GM18520 (cell line): ENCODE results near the gene GJC2.
"Not testable (repeated sequence)": the region's sequence is repeated elsewhere in the genome, so short reads cannot be mapped to it uniquely, and the experiment has no call there.

Experiments
- ATAC-seq: cut with Tn5 transposase; IDR thresholded peaks from one replicate; pipeline ENCODE4 v1.9.1; 2021; ENCODE audit not compliant: unreplicated experiment

GJC2 gene

GRCh38 chr1:228149406-228150119 lies at the start of gene GJC2:
GJC2 (plus strand) TSS chr1:228149930; CDS start chr1:228157759, 7,829 bp downstream.
- ATAC-seq = no peak

DNA sequence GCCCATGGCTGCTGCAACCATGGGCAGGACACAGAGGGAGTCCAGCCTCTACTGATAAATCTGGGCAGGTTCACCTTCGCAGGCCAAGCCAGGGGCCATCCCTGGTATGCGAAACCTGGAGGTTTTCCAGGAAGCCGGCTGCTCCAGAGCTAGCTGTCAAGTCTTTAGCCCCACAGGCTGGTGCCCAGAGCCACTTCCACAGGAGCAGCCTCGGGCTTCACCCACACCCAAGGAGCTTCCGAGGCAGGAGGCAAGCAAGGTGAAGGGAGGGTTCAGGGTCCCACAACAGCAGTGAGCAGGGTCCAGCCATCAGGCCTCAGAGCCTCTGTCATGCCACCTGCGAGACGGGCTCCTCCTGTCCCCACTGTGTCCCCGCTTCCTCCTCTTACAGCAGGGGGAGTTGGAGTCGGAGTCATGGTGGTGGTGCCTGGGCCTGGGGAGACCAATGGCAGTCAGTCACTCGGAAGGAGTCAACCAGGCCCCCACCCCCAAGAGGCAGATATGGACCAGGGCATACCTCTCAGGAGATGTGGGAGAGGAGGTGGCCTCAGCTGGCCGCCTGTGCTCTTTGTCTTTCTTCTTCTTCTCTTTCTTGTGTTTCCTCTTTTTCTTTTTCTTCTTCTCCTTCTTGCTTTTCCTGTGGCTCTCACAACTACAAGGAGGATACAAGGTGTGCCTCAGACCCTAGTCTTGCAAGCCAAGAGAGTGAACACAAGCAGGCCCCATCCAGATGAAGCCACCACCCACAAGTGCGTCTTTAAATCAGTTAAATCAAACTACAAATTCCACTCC lies 48.7 kb upstream of the GJC2 start:
- no peak for ATAC-seq

- no peak for ATAC-seq
Measured at GRCh38 chr1:228101614-228101993, 48.1 kb upstream of the GJC2 start.

DNA sequence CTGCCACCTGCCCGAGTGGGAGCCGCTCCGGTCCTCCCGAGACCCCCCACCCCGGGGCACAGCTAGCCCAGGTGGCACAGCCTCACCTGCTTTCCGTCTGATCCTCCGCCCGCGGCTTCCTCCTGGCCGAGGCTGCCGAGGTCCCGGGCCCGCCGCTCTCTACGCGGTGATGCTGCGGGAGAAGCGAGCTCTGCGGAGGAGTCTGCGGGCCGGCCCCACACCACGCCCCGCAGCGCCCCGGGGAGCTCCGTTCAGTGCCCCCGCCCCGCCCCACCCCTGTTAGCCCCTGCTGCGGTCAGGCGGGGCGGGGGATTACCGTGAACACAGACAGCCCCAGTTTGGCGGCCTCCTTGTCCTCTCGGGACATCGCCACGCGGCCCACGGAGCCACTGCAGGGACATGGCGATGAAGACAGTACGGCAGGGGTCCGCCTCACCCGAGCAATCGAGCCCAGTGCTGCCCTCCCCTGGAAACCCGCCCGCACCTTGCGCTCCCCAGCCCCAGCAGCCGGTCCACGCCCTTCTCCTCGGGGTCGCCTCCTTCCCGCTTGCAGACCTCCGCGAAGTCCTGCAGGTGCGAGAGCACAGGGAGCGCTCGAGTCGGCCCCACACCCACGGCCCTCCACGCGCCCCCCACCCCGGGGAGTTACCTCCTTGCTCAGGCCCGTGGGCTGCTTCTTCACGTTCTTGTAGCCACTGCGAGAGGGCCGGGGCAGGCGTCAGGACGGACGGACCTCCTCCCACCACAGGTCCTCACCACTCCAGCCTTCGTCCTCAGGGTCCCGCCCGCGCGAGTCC lies 47.5 kb upstream of the GJC2 start:
- ATAC-seq = no peak

DNA sequence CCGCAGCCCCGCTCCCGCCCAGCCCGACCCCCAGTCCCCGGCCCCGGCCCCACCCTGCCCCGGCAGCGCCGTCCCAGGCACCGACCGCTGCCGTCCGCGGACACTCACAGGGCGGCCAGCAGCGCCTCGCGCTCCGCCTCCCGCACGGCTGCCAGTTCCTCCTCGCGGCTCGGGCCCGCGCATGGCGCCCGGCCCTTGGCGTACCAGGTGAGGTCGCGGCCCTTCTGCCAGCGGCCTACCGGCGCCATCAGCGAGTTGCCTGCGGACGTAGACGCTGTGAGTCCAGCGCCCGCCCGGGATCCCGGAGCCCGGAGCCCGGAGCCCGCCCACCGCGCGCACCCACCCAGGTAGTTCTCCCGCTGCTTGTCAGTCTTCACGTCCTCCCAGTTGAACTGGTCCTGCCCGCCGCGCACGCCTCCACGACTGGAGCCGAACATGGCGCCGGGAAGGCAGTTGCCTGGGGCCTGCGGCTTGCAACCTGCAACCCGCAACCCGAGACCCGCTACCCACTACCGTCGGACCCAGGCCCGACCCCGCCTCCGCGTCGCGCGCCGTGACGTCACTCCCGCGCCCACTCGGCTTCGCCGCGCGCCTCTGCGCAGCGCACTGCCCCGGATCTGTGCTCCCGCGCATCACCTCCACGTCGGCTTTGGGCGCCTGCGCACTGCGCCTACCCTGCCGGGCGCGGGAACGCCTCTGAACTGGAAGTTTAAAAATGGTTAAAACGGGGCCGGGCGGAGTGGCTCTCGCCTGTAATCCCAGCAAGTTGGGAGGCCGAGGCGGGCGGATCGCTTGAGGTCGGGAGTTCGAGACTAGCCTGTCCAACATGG lies 46.7 kb upstream of the GJC2 start, which contains the start of gene C1orf35:
C1orf35 (minus strand) TSS at position 535 of the 830 bp plus-strand sequence; CDS start at position 437, 98 bp downstream.
- ATAC-seq = peak; percentile 64

- ATAC-seq = no peak
Measured at GRCh38 chr1:228104526-228105269, 45.0 kb upstream of the GJC2 start.

DNA sequence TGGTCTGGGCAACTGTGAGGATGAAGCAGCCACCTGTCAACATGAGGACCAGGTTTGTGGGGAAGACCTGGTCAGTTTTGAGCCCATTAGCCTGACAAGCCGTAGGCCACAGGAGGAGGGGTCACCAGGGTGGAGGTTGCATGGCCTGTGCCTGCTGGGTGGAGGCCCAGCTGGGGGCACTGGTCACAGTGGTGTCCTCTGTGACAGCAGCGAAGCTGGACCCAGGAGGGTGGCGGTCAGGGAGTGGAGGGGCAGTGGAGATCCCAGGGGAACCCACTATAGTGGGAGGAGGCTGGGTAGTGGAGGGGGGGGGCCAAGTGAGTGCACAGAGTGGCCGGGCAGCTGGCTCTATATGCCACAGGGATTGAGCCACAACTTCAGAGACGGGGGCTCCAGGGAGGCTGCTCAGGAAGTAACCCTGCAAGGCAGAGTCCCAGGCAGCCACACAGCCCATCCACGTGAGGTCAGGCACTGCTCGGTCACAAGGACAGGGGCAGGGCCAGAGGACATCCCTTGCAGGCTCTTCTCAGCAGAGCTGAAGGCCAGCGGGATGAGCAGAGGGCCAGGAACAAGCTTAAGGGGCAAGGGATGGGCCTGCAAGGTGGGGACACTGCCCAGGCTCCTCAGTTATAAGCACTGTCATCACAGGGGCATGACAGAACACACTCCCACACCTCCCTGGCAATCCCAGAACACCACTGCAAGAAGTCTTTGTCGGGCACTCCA lies 44.3 kb upstream of the GJC2 start:
- ATAC-seq = no peak

GRCh38 chr1:228105996-228106799 lies 43.5 kb upstream of the GJC2 start:
- no peak for ATAC-seq

DNA sequence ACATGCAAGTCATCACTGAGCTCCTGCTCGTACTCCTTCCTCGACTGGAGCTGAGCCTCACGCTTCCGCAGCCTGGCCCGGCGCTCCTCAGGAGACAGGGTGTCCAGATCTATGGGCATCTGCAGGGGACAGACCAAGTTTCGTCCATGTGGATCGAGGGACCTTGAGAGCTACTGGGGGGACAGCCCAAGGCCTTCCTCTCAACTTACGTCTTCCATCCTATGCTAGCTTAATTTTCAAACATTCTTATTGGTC lies 43.0 kb upstream of the GJC2 start:
- no peak for ATAC-seq

DNA sequence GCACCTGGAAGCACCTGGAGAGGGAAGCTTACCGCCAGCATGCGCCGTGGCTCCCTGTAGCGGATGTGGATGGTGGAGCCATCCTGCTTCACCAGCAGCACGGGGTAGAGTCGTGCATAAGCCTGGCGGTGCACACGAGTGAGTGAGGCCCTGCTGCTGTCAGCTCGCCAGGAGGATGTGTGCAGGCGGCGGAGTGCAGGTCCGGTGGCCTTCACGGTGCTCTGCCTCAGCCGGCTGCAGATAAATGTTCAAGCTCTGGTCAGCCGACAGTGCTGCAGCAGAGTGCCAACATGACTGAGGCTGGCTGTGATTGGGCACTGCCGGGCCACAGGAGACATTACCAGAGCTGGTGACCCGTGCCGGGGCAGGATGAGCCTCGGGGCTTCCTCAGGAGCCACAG lies 42.1 kb upstream of the GJC2 start:
- ATAC-seq = no peak

DNA sequence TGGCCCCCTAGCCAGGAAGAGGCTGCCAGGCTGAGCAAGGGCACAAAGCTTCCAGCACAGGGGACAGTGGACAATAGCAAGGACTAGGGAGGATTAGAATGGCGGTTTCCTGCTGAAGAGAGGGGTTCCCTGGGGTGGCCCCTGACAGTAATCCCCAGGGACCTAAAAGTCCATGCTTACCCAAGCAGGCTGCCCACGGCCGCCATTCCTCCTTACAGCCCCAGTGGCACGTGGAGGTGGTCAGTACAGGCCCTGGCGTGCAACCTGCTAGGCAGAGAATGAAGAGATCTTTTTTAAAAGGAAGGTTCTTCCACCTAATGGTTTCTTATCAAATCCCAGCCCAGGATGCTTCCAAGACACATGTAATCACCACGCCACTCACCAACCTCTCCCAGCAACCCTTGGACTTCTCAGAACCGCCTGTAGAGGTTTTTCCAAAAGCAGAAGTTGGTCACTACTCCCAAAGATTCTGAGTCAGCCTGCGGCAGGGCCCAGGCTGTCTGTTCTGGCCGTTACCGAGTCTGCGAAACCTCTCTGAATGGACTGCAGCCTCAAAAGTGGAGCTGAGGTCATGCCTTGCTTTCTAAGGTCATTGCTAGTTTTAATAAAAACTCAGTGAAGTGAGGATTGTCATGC lies 41.6 kb upstream of the GJC2 start:
- ATAC-seq = no peak

DNA sequence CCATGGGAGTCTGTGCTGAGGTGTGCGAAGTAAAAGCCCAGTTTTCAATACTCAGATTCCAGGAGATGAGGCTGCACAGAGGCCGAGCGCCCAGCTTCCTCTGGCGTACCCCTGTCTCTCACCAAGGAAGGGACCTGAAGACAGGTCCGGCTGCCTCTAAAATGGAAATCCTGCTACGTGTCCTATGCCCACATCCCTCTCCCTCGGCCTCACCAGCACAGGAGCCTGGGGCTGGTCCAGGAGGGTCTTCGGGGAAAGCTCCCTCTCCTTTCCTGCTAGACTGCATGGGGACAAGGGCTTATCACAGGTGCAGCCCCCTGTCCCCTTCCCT lies 41.0 kb upstream of the GJC2 start:
- no peak for ATAC-seq

DNA sequence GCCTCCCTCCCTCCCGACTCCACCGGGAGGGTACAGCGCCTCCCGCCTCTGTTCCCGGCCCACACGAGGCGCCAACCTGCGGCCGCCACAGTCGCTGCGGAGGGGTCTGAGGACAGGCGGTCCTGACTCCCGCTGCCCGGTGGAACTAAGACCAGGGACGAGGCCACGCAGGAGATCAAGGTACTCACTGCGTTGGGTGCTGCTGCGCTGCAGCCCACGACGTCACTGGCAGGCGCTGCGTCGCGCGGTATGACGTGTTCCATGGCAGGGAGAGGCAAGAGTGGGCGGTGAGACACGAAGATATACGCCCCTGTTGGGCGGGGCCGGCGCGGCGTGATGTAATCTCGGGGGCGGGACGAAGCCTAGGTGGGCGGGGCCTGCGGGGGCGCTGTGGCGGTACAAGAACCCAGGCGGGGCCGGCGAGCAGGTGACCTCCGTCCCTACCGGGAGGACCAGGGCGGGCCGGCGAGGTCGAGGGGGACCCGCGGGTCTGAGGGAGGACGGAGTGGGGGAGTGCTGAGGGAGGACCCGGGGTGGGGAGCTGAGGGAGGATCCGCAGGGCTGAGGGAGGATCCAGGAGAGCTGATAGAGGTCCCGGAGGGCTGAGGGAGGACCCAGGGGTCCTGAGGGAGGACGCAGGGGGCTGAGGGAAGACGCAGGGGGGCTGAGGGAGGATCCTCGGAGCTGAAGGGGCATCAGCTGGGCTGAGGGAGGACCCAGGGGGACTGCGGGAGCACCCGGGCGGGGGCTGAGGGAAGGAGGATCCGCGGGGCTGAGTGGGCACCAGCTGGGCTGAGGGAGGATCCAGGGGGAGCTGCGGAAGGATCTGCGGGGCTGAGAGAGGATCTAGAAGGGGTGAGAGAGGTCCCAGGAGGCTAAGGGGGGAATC lies 40.4 kb upstream of the GJC2 start, which contains the start of gene MRPL55:
MRPL55 (minus strand) TSS at position 227 of the 889 bp plus-strand sequence. CDS start 1,039 bp downstream, outside the sequence.
- ATAC-seq = peak; percentile 91

- ATAC-seq = no peak
Measured at GRCh38 chr1:228109962-228110488, 39.7 kb upstream of the GJC2 start.

- no peak for ATAC-seq
Measured at GRCh38 chr1:228110556-228110955, 39.2 kb upstream of the GJC2 start.

- ATAC-seq = not testable (repeated sequence)
Measured at GRCh38 chr1:228111315-228111714, 38.4 kb upstream of the GJC2 start.

DNA sequence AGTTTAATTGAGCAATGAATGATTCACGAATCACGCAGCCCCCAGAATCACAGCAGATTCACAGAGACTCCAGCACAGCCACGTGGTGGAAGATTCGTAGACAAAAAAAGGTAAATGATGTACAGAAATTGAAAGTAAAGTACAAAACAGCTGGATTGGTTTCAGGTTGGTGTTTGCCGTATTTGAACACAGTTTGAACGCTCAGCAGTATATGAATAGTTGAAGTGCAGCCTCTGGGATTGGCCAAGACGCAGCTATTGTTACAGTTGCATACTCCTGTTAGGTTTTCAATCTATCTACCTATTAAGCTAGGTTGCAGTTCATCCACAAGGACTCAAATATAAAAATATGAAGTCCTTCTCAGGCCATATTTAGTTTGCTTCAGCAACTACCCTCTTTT lies 37.6 kb upstream of the GJC2 start:
- no peak for ATAC-seq
